Natural killer cell treated with Interleukin-12 subunit alpha and Interleukin-12 subunit beta and Interleukin-15 and Interleukin-18, amount 100 ng/mL, for 72 hours (primary cell): ENCODE data around the gene THAP4. TPM values are rescaled to one million over a fixed set of nuclear protein-coding genes. Genes with fewer than 3 reads are reported as not detected.
"Not testable (repeated sequence)": the region's sequence is repeated elsewhere in the genome, so short reads cannot be mapped to it uniquely, and the experiment has no call there.

ENCODE experiments used
- ATAC-seq, 2 donors: fragments of 150-1000 bp; cut with Tn5 transposase in 1 of 2; sonication (Bioruptor Pico), chemical (Tn5 transposase) in 1 of 2; 2 replicates each; pipeline ENCODE4 v1.10.0; 2021
- DNase-seq: peaks from one replicate; pipeline ENCODE4 v3.0.0; 2022; ENCODE audit warnings: low spot score
- H3K27ac Mint-ChIP-seq, 2 donors: 1 replicate in 1 of 2; 2 replicates in 1 of 2; pipeline ENCODE4 v1.8.0; 2022; ENCODE audit warnings: mixed read lengths in 2 of 2, mild to moderate bottlenecking in 1 of 2, moderate library complexity in 1 of 2
- H3K27me3 Mint-ChIP-seq, 2 donors: 1 replicate in 1 of 2; 2 replicates in 1 of 2; pipeline ENCODE4 v1.8.0; 2022; ENCODE audit warnings: mixed read lengths in 2 of 2
- H3K36me3 Mint-ChIP-seq: one replicate; pipeline ENCODE4 v1.8.0; 2022; ENCODE audit warnings: mixed read lengths
- H3K4me1 Mint-ChIP-seq, 2 donors: 1 replicate in 1 of 2; 2 replicates in 1 of 2; pipeline ENCODE4 v1.8.0; 2022; ENCODE audit warnings: low read depth in 2 of 2, mixed read lengths in 2 of 2, mild to moderate bottlenecking in 1 of 2
- H3K4me3 Mint-ChIP-seq: one replicate; pipeline ENCODE4 v1.8.0; 2022; ENCODE audit warnings: mixed read lengths
- H3K9me3 Mint-ChIP-seq: 2 replicates; pipeline ENCODE4 v1.8.0; 2022; ENCODE audit warnings: mixed read lengths
- total RNA-seq, 2 donors: library from RNA; stranded (reverse); gene quantifications; one replicate each; pipeline ENCODE4 v1.2.3, GENCODE V29; 2022

Gene THAP4
- total RNA-seq, 2 donors from 2014 or later: 26.9 to 55.9 TPM

DNA sequence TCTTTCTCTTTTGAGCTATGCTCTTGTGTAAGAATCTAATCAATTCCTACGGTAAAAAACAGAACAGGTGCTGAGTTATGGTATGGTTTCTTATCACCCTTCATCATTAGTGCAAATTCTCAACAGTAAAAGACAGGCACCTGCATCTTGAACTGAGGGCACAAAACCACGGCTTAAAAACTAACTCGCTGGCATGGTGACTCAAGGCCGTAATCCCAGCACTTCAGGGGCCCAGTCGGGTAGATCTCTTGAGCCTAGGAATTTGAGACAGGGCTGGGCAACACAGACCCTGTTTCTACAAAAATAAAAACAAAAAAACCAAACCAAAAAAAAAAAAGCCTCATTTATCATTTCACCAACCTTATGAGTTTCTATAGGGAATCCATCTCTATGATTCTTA is 33.3 kb downstream of the THAP4 start:
- Mint-ChIP-seq H3K27me3 (no peaks in the 10 kb centered on the region), H3K4me1 (peaks cover 5 to 8% of the 10 kb centered on the region in 2 donors), H3K36me3 (peaks cover 12% of the 10 kb centered on the region), H3K9me3 (no peaks in the 10 kb centered on the region), H3K4me3 (no peak overlapping the region), H3K27ac (peak overlapping the region in 1 of 2 donors; percentile 23)
- DNase-seq: no peak
- ATAC-seq: no peak

DNA sequence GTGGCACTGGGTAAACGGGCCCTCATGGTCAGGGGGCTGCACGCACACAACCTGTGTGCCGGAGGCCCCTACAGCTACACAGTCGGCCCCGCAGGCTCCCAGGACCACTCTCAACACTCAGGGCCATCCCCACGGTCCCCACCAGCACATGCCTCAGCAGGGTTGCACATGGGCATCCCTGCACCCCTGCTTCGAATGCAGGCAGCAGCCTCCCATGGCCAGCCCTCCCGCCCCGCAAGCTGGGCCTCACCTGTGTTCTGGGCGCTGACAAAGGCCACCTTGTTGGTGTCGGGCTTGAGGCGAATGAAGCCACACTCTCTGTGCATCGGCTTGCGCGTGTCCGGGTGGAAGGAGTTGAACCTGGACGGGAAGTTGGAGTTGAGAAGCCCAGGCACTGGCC is 34.2 kb downstream of the THAP4 start:
- H3K9me3 Mint-ChIP-seq: no peaks in the 10 kb centered on the region
- no peak overlapping the region for H3K27ac Mint-ChIP-seq
- no peaks in the 10 kb centered on the region for H3K27me3 Mint-ChIP-seq
- peaks cover 12% of the 10 kb centered on the region for H3K36me3 Mint-ChIP-seq
- H3K4me1 Mint-ChIP-seq: peaks cover 0 to 5% of the 10 kb centered on the region in 2 donors
- ATAC-seq (no peak), DNase-seq (no peak)
- no peak overlapping the region for H3K4me3 Mint-ChIP-seq

DNA sequence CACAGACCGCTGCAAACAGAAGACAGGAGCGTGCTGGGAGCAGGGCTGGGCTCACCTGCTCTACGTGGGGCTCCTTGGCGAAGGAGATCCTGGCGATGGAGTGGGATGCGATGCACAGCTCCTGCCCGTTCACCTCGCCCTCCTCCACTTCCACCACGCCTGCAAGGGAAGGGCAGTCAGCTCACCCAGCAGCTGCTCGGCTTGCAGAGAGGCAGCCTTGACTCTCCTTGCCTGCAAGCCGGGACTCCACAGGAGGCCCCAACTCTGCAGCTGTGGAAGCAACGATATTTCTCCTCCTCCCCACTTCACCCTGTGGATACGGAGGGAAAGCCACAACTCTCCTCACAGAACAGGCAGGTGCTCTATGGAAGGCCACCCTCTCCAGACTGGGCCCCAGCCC is 35.1 kb downstream of the THAP4 start:
- Mint-ChIP-seq H3K36me3 (peaks cover 12% of the 10 kb centered on the region), H3K27ac (no peak overlapping the region), H3K27me3 (no peaks in the 10 kb centered on the region), H3K4me1 (peaks cover 0 to 5% of the 10 kb centered on the region in 2 donors), H3K4me3 (no peak overlapping the region), H3K9me3 (no peaks in the 10 kb centered on the region)
- ATAC-seq (peak in 1 of 2 donors; percentile 43), DNase-seq (no peak)

DNA sequence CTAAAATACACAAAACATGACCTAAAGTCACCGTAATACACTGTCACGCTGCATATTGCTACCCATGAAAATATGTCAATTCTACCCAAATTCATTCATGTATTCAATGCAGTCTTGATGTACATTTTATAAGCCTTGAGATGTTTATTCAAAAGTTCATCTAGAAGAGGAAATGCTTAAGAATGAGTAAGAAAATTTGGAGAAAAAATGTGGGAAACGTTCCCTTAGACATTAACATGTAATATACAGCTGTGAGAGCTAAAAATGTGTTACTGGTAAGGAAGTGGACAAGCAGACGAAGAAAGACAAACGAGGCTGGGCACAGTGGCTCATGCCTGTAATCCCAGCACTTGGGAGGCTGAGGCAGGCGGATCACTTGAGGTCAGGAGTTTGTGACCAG is 37.3 kb downstream of the THAP4 start:
- Mint-ChIP-seq H3K4me1 (peaks cover 0 to 5% of the 10 kb centered on the region in 2 donors), H3K36me3 (peaks cover 12% of the 10 kb centered on the region), H3K4me3 (no peak overlapping the region), H3K9me3 (no peaks in the 10 kb centered on the region), H3K27ac (no peak overlapping the region), H3K27me3 (no peaks in the 10 kb centered on the region)
- no peak for ATAC-seq
- DNase-seq: no peak

DNA sequence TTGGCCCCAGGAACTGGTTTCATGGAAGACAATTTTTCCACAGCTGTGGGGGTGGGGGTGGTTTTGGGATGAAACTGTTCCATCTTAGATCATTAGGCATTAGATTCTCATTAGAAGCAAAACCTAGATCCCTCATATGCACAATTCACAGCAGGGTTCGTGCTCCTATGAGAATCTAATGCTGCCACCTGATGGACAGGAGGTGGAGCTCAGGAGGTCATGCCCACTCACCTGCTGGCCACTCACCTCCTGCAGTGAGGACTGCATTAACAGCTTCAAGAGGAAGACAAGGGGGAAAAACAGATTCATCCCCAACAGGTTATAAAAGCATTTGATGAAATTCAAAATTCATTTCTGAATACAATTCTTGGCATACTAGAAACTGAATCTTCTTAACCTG is 38.5 kb downstream of the THAP4 start:
- no peak overlapping the region for H3K27ac Mint-ChIP-seq
- ATAC-seq: no peak
- H3K4me1 Mint-ChIP-seq: peaks cover 0 to 4% of the 10 kb centered on the region in 2 donors
- peaks cover 12% of the 10 kb centered on the region for H3K36me3 Mint-ChIP-seq
- H3K27me3 Mint-ChIP-seq: no peaks in the 10 kb centered on the region
- H3K4me3 Mint-ChIP-seq: no peak overlapping the region
- no peaks in the 10 kb centered on the region for H3K9me3 Mint-ChIP-seq
- no peak for DNase-seq

DNA sequence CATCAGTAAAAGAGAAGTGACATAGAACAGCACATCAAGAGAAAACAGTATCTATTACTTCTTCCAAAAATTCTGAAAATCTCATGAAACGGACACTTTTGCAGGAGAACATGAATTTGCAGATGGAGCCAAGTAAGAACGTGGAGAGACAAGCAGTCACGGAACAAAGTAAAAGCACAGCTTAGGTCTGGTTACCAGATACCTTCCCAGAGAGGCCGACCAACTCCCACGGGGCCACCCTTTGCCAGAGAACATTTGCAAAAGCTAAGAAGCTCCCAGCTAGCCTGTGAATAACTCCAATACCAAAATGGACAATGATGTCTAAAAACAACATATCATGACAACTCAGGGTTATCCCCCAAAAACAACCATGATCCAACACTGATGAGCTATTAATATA is 38.9 kb downstream of the THAP4 start:
- H3K27ac Mint-ChIP-seq: peak overlapping the region in 1 of 2 donors; percentile 36
- DNase-seq (no peak), ATAC-seq (no peak)
- H3K36me3 Mint-ChIP-seq: peaks cover 12% of the 10 kb centered on the region
- no peaks in the 10 kb centered on the region for H3K9me3 Mint-ChIP-seq
- peaks cover 0 to 2% of the 10 kb centered on the region in 2 donors for H3K4me1 Mint-ChIP-seq
- H3K4me3 Mint-ChIP-seq: no peak overlapping the region
- no peaks in the 10 kb centered on the region for H3K27me3 Mint-ChIP-seq

DNA sequence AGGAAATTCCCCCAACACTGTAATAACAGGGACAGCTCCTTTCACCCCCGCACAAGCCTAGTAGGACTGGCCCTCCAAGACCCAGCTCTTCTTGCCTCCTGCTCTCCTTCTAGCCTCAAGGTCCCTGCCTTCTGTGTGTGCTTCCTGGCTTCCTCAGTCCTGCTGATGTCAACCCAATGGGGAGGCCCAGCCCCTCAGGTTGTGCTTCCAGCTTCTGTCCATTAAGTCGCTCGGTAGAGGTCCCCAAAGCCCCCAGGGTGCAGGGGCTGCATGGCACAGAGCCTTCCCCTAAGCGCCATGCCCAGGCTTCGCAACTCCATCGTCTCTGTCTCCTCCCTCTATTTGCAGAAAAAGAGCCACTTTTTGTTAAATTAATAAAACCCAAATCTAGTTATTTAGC is 39.4 kb downstream of the THAP4 start:
- no peak for DNase-seq
- no peak overlapping the region for H3K4me3 Mint-ChIP-seq
- H3K36me3 Mint-ChIP-seq: peaks cover 12% of the 10 kb centered on the region
- ATAC-seq: no peak
- H3K9me3 Mint-ChIP-seq: no peaks in the 10 kb centered on the region
- H3K27ac Mint-ChIP-seq: peak overlapping the region in 1 of 2 donors; percentile 36
- H3K27me3 Mint-ChIP-seq: no peaks in the 10 kb centered on the region
- H3K4me1 Mint-ChIP-seq: peaks cover 0 to 2% of the 10 kb centered on the region in 2 donors

DNA sequence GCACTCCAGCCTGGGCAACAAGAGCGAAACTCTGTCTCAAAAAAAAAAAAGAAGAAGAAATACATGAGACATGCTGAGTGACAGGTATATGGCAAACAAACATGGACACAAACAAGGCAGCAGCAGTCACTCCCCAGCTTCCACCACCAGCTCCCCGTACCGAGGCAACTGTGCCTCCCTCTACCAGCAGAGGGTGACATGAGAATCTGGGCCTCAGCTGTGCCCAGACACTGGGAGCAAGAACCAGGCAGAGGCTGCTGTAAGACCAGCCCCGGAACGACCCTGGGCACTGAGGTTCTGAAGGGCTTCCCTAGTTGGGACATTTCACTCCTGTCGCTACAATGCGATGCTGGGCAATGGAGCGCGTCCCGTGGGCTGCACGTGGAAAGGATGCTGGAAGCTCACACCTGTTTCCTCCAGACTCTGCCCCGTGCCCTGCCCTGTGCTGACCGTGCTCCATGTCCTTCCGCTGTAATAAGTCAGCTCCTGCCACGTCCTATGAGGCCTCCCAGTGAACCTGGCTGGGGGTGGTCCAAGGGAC is 41.3 kb downstream of the THAP4 start:
- no peak overlapping the region for H3K4me3 Mint-ChIP-seq
- H3K9me3 Mint-ChIP-seq: no peaks in the 10 kb centered on the region
- no peak for DNase-seq
- ATAC-seq: no peak
- H3K27ac Mint-ChIP-seq: no peak overlapping the region
- no peaks in the 10 kb centered on the region for H3K4me1 Mint-ChIP-seq
- no peaks in the 10 kb centered on the region for H3K27me3 Mint-ChIP-seq
- peaks cover 6% of the 10 kb centered on the region for H3K36me3 Mint-ChIP-seq

DNA sequence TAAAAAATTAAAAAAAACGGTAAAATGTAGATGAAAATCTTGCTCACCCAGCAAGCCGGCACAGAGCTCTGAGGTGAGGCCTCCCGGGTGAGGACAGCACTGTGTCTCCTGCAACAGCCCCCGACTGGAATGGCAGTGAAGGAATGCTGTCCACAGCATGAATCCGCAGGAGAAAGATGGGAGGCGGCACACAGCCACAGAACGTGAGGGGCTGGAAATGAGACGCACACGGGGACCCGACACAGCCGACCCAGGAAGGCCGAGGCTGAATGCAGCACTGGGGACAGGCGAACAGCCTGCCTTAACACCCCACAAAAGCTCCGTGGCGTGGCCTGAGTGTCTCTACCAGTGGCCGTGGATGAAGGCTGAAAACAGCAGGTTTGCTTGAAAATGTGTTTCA is 43.7 kb downstream of the THAP4 start:
- Mint-ChIP-seq H3K27me3 (no peaks in the 10 kb centered on the region), H3K27ac (no peak overlapping the region), H3K9me3 (no peaks in the 10 kb centered on the region), H3K36me3 (peaks cover 13% of the 10 kb centered on the region), H3K4me3 (no peak overlapping the region), H3K4me1 (no peaks in the 10 kb centered on the region)
- no peak for DNase-seq
- ATAC-seq: no peak

DNA sequence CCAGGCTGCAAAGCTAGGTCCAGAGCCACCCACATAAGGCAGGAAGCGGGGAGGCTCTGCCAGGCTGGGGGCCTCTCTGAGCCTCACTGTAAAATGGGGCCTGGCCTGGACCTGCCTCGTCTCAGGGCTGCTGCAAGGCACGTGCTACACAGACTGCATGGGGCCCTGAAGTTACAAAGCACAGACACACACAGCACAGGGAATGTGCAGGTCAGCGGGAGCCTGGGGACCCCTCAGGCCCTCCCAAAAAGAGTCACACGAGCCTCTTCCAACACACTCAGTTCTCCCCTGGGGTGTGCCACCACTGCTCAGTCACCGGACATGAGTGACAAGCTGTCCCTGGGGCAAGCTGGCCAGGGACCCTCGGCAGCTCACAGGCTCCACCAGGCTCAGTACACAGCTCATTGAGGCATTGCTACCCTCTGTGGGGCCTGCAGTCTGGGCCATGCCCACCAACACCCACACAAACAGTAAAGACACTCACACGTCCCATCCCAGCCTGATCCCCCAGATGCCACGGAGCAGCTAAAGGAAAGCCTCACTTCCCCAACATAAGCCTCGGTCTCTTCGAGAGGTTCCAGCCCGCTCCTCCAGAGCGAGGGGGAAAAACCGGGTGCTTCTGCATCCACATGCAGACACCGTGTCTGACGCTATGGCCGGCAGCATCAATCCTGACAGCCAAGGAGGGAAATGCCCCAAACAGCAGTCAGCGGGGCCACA is 44.7 kb downstream of the THAP4 start:
- no peak overlapping the region for H3K27ac Mint-ChIP-seq
- no peaks in the 10 kb centered on the region for H3K9me3 Mint-ChIP-seq
- DNase-seq (no peak), ATAC-seq (peak in 1 of 2 donors; percentile 27)
- no peaks in the 10 kb centered on the region for H3K27me3 Mint-ChIP-seq
- no peaks in the 10 kb centered on the region for H3K4me1 Mint-ChIP-seq
- no peak overlapping the region for H3K4me3 Mint-ChIP-seq
- peaks cover 23% of the 10 kb centered on the region for H3K36me3 Mint-ChIP-seq

DNA sequence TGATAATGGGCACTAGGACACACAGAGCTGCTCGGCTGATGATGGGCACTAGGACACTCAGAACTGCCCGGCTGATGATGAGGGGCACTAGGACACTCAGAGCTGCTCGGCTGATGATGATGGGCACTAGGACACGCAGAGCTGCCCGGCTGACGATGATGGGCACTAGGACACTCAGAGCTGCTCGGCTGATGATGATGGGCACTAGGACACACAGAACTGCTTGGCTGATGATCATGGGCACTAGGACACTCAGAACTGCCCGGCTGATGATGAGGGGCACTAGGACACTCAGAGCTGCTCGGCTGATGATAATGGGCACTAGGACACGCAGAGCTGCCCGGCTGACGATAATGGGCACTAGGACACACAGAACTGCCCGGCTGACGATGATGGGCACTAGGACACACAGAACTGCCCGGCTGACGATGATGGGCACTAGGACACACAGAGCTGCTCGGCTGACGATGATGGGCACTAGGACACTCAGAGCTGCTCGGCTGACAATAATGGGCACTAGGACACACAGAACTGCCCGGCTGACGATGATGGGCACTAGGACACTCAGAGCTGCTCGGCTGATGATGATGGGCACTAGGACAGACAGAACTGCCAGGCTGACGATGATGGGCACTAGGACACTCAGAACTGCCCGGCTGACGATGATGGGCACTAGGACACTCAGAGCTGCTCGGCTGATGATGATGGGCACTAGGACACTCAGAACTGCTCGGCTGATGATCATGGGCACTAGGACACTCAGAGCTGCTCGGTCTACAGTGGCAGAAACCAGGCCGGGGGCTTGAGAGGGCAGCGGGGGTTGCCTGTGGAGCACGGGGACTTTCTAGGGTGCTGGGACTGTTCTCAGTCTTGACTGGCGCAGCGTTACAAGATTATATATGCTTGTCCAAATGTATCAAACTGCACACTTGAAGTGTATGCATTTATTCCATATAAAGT is 46.2 kb downstream of the THAP4 start:
- H3K4me1 Mint-ChIP-seq, ATAC-seq, H3K27ac Mint-ChIP-seq, H3K4me3 Mint-ChIP-seq, H3K9me3 Mint-ChIP-seq, DNase-seq, H3K27me3 Mint-ChIP-seq: not testable (repeated sequence)
- peaks cover 36% of the 10 kb centered on the region for H3K36me3 Mint-ChIP-seq

DNA sequence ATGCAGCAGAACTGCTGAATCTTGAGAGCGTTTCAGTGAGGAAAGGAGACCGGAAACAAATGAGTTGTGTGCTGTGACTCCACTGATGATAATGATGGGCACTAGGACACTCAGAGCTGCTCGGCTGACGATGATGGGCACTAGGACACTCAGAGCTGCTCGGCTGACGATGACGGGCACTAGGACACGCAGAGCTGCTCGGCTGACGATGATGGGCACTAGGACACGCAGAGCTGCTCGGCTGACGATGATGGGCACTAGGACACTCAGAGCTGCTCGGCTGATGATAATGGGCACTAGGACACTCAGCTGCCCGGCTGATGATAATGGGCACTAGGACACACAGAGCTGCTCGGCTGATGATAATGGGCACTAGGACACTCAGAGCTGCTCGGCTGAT is 47.1 kb downstream of the THAP4 start:
- ATAC-seq, DNase-seq, H3K27ac Mint-ChIP-seq, H3K4me3 Mint-ChIP-seq, H3K27me3 Mint-ChIP-seq, H3K9me3 Mint-ChIP-seq, H3K4me1 Mint-ChIP-seq: not testable (repeated sequence)
- H3K36me3 Mint-ChIP-seq: peaks cover 42% of the 10 kb centered on the region

DNA sequence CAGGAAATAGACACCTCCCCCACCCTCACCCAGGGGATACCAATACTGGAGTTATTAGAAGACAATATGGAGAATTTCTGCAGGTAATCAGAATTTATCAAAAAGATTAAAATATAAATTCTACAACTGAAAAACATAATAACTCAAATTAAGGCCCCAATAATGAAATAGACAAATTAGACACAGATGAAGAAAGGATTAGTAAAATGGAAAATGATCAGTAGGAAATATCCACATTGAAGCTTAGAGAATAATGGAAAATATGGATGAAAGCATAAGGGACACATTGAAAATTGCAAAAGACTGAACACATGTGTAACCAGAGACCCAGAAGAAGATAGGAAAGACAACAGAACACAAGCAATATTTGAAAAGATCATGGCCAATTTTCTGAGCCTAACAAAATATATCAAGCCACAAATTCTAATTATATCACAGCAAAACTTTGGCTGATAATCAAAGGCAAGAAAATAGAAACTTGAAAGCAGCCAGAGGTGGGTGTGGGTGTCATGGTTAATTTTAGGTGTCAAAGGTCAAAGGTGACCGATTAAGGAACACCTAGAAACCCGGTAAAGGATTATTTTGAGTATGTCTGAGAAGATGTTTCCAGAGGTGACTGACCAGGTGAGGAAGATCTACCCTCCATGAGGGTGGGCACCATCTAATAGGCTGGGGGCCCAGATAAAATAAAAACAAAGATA is 50.2 kb downstream of the THAP4 start:
- Mint-ChIP-seq H3K4me1 (peaks cover 0 to 3% of the 10 kb centered on the region in 2 donors), H3K4me3 (no peak overlapping the region), H3K36me3 (peaks cover 55% of the 10 kb centered on the region), H3K27me3 (no peaks in the 10 kb centered on the region), H3K9me3 (peaks cover 5% of the 10 kb centered on the region), H3K27ac (no peak overlapping the region)
- no peak for ATAC-seq
- no peak for DNase-seq
